HG02852 (cell line): Measurements from ENCODE around the gene GAS7.

Source experiments
- ATAC-seq: cut with Tn5 transposase; IDR thresholded peaks from one replicate; pipeline ENCODE4 v1.9.1; 2021; ENCODE audit warnings: mild to moderate bottlenecking, moderate library complexity; ENCODE audit not compliant: unreplicated experiment

GAS7 gene

GRCh38 chr17:10201680-10202079 is 3.3 kb upstream of the GAS7 start:
- no peak for ATAC-seq

- no peak for ATAC-seq
These were observed 2.2 kb upstream of the GAS7 start for GRCh38 chr17:10200645-10201044.

- no peak for ATAC-seq
These were observed 1.6 kb upstream of the GAS7 start for GRCh38 chr17:10200016-10200415.

- ATAC-seq = peak; percentile 31
These were observed 491 bp downstream of the GAS7 start for GRCh38 chr17:10197721-10198508.

DNA sequence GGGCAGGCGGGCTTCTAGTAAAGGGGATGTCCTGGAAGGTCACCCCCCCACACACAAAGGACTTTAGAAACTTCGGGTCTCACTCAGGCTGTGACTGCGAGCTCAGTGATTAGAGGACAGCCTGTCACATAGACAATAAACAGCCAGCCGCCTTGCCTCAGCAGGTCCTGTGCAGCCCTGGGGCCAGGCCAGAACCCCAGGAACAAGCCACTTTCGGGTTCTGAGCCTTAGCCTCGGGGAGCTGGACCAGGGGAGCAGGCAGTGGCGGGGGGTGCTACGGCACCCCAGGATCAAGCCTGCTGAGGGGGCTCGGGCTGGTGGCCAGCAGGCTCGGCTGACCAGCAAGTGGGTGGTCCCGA is 1.1 kb downstream of the GAS7 start:
- no peak for ATAC-seq

GRCh38 chr17:10196941-10197340 is 1.5 kb downstream of the GAS7 start:
- ATAC-seq = no peak

GRCh38 chr17:10196384-10196895 is 2.0 kb downstream of the GAS7 start:
- ATAC-seq = no peak

- no peak for ATAC-seq
These were observed 3.2 kb downstream of the GAS7 start for GRCh38 chr17:10195090-10195805.

- no peak for ATAC-seq
These were observed 4.8 kb downstream of the GAS7 start for GRCh38 chr17:10193632-10194031.

- ATAC-seq = no peak
These were observed 5.4 kb downstream of the GAS7 start for GRCh38 chr17:10192972-10193371.

- ATAC-seq = no peak
These were observed 5.9 kb downstream of the GAS7 start for GRCh38 chr17:10192461-10192860.

GRCh38 chr17:10187456-10187855 is 10.9 kb downstream of the GAS7 start:
- no peak for ATAC-seq

DNA sequence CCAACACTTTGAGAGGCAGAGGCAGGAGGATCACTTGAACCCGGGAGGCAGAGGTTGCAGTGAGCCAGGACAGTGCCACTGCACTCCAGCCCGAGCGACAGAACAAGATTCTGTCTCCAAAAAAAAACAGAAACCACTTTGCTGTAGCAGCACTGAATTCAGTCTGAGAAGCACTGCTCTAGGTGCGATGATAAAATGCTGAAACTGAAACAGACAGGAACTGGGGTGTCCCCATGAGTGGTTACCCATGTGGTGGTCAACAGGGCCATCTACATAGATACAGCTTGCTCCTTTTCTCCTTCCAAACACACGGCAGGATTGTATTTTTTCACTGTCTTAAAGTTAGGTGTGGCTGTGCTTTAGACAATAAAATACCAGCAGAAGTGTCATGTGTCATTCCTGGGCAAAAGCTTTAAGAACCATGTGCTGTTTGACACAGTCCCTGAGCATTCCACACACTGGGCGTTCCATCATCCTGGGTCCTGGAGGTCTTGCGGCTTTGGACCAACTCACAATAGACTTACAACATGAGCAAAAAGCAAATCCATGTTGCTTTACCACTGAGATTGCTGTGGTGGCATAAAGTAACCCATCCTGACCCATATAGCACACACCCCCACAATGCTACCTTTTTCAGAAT is 11.5 kb downstream of the GAS7 start:
- ATAC-seq = no peak

DNA sequence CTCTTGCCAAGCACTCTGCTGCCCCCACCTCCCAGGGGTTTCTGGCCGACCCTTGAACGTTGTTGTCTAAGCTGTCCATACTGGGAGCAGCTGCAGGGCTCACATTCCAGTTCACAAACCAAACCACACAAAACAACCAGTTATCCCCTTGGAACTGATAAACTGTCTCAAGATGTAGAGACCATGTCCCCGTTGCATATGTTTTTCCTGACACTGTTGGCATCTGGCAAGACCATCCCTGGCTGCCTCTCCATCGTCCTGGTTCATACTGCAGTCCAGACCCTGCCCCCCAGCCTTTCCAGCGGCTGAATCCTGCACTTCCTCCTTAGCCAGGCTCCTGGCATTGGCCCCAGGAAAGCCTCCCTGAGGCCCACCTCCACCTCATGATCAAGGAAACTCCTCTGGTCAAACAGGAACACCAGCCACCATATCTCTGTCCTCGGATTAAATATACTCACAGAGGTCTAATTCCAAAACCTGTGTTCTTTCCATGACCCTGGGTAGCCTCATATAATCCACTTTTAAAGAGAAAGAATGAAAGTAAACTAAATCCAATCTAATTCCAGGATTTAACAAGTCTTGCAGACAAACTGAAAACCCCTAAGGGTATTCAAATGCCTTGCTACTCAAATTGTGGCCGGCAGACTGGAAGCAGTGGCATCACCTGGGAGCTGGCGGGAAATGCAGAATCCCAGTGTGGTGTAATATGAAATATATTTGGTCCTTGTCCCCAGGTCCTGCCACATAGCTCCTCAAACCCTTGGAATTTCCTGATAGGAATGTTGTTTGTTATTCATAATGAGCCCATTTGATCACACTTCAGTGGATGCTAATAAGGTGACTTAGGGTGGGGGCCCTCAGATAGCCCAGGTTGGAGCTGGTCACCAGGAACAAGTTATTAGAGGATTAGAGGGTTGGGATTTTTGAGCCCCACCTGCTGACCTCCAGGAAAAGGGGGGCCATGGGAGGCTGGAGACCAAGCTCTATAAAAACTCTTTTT is 14.2 kb downstream of the GAS7 start:
- ATAC-seq = no peak

GRCh38 chr17:10182785-10183184 is 15.6 kb downstream of the GAS7 start:
- no peak for ATAC-seq

GRCh38 chr17:10178506-10178991 is 19.9 kb downstream of the GAS7 start:
- no peak for ATAC-seq

DNA sequence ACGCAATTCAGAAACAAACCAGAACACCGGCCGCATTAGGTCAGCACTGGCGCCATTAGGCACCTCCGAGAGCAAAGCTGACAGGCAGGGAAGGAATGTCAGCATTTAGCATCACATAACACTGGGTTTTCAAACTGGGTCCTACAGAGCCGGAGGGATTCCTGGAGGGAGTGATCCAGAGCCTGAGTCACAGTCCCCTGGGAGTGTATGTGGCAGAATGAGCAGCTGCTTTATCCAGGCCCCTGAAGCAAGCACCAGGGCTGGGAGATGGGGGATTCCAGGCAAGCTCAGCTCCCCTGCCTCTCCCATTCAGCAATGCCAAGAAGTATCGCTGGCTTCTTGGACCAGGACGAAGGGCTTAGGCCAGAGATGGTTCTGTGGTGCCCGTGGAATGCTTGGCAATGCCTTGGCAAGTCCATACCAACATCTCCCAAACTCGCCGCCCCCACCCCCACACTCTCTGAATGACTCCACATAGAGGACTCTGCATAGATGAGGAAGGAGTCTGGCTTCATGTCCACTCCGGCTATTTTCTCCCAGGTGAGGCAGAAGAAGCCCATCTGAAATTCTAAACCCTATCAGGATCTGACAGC is 20.4 kb downstream of the GAS7 start:
- ATAC-seq = no peak

DNA sequence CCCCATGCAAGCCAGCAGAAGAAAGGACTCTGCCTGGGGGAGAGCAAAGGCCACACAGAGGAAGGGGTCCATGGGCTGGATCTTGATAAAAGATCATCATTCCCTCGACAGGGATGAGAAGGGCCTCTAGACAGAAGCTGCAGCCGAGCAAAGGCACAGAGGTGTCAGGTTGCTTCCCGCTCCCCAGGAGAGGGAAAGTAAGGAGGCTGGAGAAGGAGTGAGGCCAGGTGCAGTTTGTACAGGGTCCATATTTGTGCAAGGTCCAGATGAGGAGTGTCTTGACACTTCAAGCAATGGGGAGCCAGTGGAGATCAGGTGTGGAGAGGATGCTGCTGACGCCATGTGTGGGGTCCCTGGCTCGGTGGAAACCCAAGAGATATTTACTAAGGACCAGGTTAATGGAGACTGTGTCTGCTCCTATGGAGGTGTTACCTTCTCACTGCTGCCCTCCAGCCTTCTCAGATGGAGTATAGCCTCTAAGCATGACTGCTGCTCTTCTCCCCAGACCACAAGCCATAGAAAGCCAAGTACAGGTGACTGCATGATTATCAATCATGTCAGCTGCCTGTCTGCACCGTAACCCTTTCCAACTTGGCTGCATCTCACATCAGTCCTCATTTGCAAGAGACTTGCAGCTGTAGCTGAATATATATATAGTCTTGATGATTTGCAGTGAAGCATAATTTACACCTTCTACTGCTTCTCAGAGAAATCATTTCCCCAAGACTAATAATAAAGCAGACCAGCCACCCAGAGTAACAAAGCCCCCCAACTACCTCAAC is 21.1 kb downstream of the GAS7 start:
- no peak for ATAC-seq

- ATAC-seq = no peak
These were observed 24.5 kb downstream of the GAS7 start for GRCh38 chr17:10173913-10174312.
